PFSK-1 (cell line): ENCODE data around the gene ARHGAP15.

Experiments used
- POLR2AphosphoS5 ChIP-seq: IDR thresholded peaks from 2 replicates; pipeline ENCODE4 v1.6.1; 2012; ENCODE audit warnings: low read depth, mild to moderate bottlenecking, control low read depth, low read length, moderate library complexity
- REST ChIP-seq, 2 experiments: IDR thresholded peaks; 2 replicates each; pipeline versions ENCODE4 v1.6.1 to v1.8.0; 2011 to 2012; ENCODE audit warnings: low read depth in 2 of 2, low read length in 2 of 2, control low read depth in 1 of 2, inconsistent platforms in 1 of 2, mild to moderate bottlenecking in 1 of 2, moderate library complexity in 1 of 2; ENCODE audit not compliant: insufficient read depth in 1 of 2
- SIN3A ChIP-seq: IDR thresholded peaks from 2 replicates; pipeline ENCODE4 v1.6.1; 2012; ENCODE audit warnings: mild to moderate bottlenecking, low read length, moderate library complexity, borderline replicate concordance; ENCODE audit not compliant: insufficient read depth
- TAF1 ChIP-seq: IDR thresholded peaks from 2 replicates; pipeline ENCODE4 v1.6.1; 2012; ENCODE audit warnings: low read length, control low read depth, borderline replicate concordance; ENCODE audit not compliant: insufficient read depth

GRCh38 chr2:143572421-143572820, 443.2 kb downstream of the ARHGAP15 start:
- no peak for TF ChIP-seq POLR2AphosphoS5
- no peak for TF ChIP-seq TAF1
- no peak for TF ChIP-seq SIN3A
- no peak for TF ChIP-seq REST (IDR thresholded peaks at IDR 0.05; ENCODE audit: insufficient read depth in 1 of 2, low read depth in 2 of 2, low read length in 2 of 2)
